Dermis blood vessel endothelial cell (primary cell): ENCODE results near the gene STUB1. TPM values are rescaled to one million over a fixed set of nuclear protein-coding genes. Genes with fewer than 3 reads are reported as not detected.
A peak's percentile ranks its signal among the peaks of the same experiment; 100 is the strongest.

ENCODE experiments used
- DNase-seq: peaks from one replicate; pipeline ENCODE4 v3.0.0; 2010
- total RNA-seq: library from RNA; depleted of rRNA; stranded (reverse); fragments of >200 nt; gene quantifications from 2 replicates; pipeline ENCODE4 v1.2.3, GENCODE V29; 2014

STUB1 gene
- total RNA-seq, 1 donor from 2014 or later, result 94.1 TPM

DNA sequence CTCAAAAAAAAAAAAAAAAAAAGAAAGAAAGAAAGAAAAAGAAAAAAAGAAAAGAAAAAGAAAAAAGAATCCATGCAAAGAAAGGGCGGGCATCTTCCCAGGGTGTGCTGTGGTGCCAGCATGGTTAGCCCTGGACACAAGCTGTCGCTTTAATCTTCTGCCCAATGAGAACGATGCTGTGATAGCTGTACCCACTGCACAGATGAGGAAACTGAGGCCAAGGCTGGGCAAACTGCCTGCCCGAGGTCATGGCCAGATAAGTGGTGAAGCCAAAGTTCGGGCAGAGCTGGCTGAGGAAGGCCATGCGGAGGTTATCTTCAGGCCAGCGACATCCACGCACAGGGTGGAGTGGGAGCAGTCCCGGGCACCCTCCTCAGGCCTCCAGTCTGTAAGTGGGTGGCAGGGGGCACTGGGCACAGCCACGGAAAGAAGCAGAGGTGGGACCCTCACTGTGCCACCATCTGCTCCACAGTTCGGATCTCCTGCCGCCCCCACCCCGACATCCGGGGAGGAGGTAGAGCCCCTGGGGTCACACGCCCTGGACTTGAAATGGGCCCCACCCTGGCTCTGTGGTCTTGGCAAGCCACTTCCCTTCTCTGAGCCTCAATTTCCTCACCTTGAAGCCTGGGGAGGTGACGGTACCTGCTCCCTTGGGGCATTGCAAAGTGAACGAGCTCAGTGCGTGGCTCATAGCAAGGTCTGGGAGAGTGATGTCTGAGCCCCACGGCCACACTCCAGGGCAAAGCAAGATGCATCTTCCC is 18.9 kb downstream of the STUB1 start:
- no peak for DNase-seq

- DNase-seq, result peak; percentile 40
Measured at GRCh38 chr16:700684-701584, 20.7 kb downstream of the STUB1 start.

DNA sequence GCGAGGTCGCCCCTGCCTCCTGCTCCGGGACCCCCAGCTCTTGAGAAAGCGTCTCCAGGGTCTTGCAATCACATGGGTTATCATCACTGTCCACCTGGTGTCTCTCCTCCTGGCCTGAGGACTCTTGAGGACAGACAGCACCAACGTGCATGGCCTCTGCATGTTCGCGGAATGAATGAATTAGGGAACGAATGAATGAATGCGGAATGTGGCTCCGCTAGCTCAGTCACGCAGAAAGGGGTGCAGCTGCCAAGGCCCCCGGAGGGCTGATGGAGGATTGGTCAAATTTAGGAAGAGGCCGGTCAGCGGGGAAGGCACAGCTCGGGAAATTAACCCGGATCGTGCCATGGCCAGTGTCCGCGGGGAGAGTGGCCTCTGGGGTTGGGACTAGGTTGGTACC is 22.1 kb downstream of the STUB1 start:
- DNase-seq, result no peak

DNA sequence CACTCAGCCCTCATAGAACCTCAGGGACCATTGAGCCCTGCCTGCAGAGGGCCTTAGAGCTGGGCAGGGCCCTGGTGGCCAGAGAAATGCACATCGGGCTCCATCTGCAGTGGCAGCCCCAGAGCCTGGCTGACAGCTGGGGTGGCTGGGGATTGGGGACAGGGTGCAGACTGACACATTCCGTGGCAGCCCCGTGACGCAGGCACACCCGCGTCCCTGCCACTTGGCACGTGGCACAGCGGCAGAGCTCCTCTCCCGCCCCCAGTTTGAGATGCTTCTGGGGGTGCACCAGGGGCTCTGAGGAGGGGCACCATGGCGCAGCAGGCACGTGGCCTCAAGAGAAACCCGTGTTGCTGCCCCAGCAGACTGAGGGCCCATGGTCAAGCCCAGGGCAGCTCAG is 23.2 kb downstream of the STUB1 start:
- DNase-seq, result no peak

DNA sequence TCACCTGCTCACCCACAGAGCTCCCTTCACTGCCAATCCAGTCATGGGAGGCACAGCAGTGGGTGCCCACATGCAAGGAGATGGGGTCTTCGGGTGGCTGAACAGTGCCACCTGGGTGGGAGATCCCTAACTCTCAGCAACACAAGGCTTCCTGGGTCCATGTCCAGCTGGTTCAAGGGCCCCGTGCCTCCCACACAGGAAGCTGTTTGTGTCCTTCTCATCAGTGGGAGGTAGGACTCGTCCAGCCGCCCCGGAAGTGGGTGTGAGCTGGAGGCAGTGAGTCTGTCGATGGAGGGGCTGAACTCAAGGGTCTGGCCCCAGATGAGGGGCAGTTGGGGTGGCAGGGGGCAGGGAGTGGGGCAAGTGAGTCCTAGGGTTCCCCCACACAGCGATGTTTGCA is 23.8 kb downstream of the STUB1 start:
- DNase-seq, result no peak

GRCh38 chr16:704552-705380 is 24.6 kb downstream of the STUB1 start:
- DNase-seq, result no peak

DNA sequence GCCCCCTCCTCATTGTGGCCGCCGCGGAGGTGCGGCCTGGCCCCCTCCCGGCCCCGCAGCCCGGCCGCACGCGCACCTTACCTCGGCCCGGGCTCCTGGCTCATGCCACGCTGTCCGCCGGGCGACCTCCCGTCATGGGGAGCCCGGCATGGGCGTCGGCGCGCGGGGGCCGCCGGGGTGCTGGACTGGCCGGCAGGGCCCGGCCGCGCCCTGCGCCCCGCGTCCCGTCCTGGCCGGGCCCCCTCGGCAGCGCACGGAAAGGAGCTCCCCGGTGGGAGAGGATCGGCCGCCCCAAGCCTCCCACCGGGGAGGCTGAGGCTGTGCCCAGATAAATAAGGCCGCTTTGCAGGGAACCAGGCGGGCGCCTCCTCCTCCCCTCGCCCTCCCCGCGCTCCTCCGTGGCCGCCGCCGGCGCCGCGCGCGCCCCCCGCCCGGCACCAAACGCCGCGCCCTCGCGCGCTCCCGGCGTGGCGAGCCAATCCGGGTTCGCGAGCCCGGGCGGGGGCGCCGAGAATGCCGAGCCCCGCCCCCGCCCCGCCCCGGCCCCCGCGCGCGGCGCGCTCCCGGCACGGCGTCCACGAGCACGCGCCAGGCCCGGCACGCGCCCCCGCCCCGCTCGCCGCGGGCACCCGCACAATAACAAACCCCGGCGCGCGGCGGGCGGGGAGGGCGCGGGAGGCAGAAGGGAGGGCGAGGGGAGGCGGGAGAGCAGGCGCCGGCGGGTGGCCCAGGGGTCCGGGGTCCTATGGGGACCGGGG is 25.4 kb downstream of the STUB1 start, which contains the start of gene FBXL16:
TSS of gene FBXL16 (minus strand) at position 371 of the 758 bp plus-strand sequence. CDS start 8,396 bp downstream, outside the sequence.
- DNase-seq, result no peak

DNA sequence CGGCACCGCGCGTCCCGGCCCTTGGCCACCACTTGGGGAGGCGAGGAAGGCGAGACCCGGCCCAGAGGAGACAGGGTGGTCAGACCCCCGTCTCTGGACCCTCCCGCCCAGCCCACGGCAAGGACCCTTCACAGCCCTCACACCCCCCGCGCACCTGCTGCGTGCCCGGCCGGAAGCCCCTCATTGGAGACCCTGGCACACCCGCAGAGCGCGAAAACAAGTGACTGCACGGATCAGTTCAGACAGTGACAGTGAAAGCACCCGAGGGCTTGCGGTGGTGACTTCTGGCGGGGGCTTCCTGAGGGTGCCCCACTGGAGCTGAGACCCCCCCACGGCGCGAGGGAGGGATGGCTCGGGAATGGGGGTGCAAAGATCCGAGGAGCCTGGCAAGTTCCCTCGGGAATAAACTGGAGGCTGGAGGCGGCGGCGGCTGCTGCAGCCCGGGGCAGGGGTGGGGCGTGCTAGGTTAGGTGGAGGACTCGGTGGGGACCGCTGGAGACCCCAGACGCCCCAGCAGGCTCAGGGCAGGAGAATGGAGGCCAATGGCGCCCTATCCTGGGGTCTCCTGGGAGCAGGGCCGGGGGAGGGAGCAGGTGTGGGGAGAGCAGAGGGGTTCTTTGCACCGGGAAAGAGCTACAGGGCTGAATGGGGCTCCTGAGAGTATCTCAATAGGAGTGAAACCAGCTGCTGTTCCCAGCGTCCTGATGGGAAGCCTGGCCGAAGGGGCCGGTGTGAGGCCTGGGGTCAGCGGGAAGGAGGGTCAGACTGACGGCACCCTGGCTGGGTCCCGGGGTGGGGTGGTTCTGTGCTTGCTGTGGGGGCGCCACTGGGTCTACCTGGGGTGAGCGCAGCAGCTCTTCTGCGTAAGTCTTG is 26.2 kb downstream of the STUB1 start:
- DNase-seq, result no peak

GRCh38 chr16:707062-707538 is 26.9 kb downstream of the STUB1 start:
- DNase-seq, result no peak

- no peak for DNase-seq
Measured at GRCh38 chr16:708019-708418, 27.8 kb downstream of the STUB1 start.

- no peak for DNase-seq
Measured at GRCh38 chr16:708959-709358, 28.7 kb downstream of the STUB1 start.

DNA sequence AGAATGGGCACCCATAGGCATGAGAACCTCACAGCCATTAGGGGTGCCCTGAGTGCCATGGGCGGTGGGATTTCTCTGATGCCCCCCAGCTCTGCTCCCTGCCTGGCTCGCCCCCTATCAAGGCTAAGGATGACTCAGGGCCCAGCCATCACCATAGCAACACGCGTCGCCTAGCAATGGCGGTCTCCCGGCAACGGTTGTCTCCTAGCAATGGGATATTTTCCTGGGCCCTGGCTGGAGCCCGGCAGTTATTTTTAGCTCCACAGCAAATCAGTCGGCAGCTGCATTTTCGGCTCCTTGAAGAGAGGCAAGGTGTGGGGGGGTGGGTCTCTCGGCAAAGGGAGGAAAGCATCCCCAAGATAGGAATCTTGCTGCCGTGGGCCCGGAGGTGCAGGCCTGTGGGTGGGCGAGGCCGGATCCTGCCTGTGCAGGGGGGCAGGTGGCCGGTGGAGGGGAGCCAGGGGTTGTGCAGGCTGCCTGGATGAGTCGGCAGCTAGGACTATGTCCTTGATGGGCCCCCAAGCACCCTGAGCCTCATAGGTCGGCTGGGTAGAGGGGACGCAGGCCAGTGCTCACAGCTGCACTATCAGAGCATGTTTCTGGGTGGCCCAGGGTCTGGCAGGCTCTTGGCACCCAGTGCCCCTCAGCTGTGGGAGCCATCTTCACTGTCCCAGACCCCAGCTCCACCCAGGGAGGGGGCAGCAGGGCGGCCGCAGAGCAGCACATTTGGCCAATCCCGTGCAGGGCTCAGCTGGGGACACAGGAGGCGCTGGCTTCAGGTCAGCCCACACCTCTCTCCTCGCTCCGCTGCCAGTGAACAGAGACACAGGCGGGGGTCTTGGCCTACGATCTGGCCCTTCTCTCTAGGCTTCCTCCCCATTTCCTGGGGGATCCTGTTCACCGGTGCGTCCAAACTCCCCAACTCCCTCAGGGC is 29.6 kb downstream of the STUB1 start:
- DNase-seq, result peak; percentile 51

- no peak for DNase-seq
Measured at GRCh38 chr16:710500-711075, 30.4 kb downstream of the STUB1 start.

- DNase-seq, result no peak
Measured at GRCh38 chr16:711084-711483, 30.9 kb downstream of the STUB1 start.

GRCh38 chr16:711548-712320 is 31.5 kb downstream of the STUB1 start:
- peak; percentile 83 for DNase-seq

DNA sequence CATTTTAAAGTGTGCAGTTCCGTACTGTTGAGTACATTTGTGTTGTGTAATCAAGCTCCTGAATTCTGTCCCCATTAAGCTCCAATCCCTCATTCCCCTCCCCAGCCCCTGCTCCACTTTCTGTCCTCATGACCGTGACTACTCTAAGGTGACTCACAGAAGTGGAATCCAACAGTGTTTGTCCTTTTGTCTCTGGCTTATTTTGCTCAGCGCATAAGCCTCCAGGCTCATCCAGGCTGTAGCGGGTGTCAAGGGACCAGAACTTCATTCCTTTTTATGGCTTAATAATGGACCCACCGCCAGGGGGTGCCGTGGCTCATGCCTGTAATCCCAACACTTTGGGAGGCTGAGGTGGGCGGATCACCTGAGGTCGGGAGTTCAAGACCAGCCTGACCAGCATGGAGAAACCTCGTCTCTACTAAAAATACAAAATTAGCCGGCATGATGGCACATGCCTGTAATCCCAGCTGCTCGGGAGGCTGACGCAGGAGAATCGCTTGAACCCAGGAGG is 32.6 kb downstream of the STUB1 start:
- DNase-seq, result peak; percentile 72

- no peak for DNase-seq
Measured at GRCh38 chr16:714079-714478, 33.9 kb downstream of the STUB1 start.
